Measurements from ENCODE around the gene SERTAD2. TPM values are rescaled to one million over a fixed set of nuclear protein-coding genes. Genes with fewer than 3 reads are reported as not detected.

Gene SERTAD2, protein sequence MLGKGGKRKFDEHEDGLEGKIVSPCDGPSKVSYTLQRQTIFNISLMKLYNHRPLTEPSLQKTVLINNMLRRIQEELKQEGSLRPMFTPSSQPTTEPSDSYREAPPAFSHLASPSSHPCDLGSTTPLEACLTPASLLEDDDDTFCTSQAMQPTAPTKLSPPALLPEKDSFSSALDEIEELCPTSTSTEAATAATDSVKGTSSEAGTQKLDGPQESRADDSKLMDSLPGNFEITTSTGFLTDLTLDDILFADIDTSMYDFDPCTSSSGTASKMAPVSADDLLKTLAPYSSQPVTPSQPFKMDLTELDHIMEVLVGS
- 6.1 and 7.0 TPM in 2 replicates for total RNA-seq

DNA sequence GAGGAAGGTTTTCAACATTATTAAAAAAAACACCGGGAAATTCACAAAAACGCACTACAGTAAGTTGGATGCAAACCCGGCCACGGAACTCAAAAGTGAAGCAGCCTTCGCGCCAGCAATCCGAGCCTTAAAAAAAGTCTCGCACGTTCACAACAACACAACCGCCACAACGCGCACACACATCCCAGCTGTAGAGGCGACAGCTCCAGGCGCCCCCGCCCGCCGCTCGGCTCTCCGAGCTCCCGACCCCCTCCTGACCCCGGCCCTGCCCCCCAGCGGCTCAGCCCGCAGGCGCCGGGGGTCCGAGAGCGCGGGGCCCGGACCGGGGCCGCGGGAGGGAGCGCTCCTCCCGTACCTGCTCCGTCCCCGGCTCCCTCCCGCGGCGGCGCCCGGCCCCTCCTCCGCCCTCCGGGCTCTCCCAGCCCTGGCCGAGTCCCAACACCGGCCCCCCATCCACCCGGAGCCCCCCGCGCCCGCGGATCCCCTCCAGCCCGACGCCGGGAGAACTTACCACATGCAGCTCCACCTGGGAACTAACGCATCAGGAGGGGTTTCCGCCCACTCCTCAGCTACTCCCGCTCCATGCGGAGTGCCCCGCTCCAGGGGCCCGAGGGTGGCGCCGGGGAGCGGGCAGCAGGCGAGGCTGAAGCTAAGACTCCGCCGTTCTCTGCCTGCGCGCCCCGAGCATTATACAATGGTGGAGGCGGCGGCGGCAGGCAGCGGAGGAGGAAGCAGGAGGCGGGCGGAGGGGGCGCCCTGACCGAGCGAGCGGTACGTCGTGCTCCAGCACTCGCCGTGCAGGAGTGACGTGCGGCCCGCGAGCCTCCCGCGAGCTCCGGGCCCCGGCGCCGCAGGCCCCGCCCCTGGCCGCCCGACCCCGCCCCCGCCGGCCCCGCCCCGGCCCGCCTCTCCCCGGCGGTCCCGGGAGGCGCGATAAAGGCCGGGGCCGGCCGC, at the start of gene SERTAD2:
Gene SERTAD2 (minus strand): TSS at position 805 of the 954 bp plus-strand sequence. CDS start 17,042 bp downstream, outside the sequence.

Other genes starting within 250 kb of the SERTAD2 start
- gene LGALSL, start 199.8 kb downstream of the SERTAD2 start, total RNA-seq = 1.1 and 1.7 TPM in 2 replicates
- gene AFTPH, start 129.6 kb downstream of the SERTAD2 start, total RNA-seq = 17.0 and 22.9 TPM in 2 replicates